HTR-8/SVneo (cell line): ENCODE measurements around the gene HSPBP1.

ENCODE experiments used
- DNase-seq: peaks from one replicate; pipeline ENCODE4 v3.0.0; 2011; ENCODE audit warnings: low spot score, mixed read lengths; ENCODE audit not compliant: insufficient read length
- FAIRE-seq: peaks from 2 replicates; lab custom pipeline; 2011; peaks lifted over from hg19 to GRCh38; lab: Jason Lieb, UNC

Gene HSPBP1

DNA sequence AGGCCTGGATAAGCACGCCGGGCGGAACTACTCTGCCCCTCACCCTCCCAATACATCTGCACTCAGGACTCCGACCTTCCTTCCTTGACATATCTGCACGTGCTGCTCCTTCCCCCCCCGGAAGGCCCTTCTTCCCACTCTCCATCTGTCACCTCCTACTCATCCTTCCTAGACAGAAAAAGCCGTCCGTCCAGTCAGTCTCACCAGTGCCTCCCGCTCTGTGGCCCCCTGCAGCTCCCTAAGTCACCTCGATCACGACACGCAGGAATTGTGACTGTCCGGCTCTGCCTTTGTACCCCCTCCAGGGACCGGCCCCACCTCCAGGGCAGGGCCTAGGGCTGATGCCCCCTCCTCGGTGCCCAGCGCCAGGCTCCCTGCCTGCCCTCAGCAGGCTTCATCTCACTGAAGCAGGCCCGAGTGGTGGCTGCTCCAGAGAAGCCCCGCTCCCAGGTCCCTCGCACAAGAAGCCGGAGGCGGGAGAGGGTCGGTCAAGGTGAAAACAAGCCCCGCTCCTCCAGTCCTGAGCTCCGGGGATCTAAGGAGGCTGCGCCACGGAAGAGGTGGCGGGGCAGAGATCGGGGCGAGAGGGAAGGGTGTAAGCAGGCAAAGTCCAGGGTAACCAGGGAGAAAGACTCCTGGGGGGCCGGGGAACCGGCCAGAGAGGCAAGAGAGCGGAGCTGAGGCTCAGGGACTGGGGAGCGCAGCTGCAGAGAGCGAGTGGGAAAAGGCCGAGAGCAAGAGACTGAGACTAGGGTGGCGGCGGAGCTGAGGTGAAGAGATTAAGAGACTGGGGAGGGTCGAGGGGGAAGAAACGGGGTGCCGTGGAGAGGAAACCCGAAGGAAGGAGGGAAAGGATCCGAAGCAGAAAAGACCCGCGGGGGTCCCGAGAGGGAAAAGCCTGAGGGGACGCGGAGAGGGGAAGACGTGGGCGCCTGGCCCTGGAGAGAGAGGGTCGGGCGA, 22.2 kb downstream of the HSPBP1 start:
- no peak for DNase-seq
- FAIRE-seq, result no peak

DNA sequence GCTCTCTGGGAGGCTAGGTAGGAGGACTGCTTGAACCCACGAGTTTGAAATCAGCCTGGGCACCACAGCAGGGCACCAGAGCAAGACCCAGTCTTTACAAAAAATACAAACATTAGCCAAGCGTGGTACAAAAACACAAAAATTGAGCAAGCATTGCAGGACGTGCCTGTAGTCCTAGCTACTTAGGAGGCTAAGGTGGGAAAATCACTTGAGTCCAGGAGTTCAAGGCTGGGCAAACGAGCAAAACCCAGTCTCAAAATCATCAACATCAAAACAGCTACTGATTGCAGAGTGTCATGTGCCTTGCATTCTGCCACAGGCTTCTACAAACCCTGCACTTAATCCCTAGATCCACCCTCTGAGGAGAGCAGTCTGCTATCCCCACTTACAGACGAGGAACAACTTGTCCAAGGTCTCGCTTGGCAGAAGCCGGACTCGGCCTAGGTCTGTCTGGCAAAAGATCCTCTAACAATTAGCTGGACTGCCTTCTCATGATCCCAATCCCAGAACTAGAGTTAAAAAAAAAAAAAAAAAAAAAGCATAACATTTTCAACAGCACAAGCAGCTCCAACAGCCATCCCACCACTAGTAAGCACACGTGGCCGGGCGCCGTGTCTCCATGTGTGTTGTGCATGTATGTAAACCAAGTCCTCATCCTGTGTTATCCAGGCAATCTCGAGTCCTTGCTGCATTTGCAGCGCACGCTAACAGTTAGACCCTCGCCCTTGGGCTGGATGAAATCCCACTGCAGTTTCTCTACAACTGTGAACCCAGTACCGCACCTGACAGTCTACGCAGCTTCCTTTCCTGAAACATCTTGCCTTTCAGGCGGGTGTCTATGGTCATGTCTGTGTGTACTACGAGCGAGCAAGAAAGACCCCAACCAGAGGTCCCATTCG, 23.1 kb downstream of the HSPBP1 start:
- no peak for DNase-seq
- no peak for FAIRE-seq

DNA sequence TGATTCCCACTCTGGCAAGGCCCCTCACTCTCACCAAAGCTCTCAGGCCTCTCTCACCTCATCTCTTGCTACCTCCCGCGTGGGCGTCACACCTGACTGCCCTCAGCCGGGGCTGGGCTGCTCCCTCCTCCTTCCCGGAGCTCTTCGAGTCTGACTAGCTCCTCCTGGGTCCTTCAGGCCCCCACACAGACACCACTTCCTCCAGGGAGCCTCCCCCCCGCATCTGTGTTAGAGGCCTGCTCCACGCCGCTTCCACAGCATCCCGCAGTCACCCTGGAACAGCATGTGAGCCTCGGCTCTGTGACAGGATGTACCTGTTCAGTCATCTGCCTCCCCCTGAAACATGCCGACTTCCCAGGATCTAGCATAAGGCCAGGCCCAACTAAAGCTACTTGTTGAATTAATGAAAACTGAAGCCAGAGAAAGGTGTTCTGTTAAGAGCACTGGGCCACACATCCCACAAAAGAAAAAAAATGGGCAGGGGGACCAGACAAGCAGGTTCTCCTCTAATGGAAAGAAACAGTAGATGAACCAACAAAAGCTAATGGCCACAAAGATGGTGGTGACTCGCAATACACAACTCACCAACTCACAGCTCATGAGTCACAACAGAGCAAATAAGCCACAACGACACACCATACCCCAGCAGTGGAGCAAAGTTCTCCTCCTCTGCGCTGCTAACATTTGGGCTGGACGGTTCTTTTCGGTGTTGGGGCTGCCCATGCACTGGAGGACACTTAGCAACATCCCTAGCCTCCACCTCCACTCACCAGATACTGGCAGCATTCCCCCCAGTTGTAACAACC, 24.1 kb downstream of the HSPBP1 start:
- FAIRE-seq (no peak), DNase-seq (no peak)

DNA sequence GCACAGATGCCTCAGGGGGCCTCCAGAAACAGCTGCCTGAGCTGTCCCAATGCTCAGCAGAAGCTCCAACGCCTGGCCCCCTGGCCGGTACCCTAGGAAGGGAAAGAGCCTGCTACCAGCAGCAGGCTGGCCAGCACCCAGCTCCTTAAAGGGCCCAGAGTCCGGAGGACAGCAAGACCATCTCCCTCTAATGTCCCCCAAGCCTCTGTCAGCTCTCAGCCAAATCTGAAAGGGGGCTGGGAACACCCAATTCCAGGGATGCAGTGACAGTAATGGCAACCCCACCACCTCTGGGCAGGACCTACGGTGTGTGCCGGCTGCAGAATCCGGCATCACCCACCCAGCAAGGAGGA, 25.3 kb downstream of the HSPBP1 start:
- no peak for DNase-seq
- FAIRE-seq, result no peak

DNA sequence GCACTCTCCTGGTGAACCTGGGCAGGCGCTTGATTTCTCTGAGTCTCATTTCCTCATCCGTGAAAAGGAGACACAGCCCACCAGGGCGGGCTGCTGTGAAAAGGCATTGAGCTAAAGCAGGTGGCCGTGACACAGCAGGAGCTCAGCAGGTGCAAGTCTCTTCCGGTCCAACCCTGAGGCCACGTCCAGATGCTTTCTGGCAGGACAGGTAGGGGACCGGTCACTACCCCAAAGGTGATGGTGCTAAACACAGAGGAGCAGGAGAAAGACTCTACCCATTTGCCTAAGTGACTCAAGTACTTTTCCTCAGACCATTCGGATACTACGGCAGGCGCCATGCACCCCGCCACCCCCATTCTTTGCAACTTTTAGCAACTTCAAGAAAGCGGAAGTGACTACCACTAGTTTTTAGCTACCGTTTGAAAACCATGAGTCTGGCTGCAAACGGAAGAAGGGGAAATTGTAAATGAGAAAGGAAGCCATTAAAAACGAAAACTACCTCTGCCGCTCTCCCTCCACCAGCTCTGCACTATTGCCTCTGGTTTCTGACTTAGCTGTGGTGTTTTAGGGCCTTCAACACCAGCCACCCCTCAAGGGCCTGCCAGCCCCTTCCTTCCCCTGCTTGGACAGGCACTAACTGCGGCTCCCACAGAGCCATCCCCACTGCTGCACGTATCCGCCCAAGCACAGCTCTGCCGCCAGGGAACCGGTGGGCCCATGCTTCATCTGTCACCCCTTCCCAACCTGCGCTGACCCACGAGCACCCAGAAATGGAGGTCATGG, 25.9 kb downstream of the HSPBP1 start:
- FAIRE-seq (no peak), DNase-seq (no peak)

DNA sequence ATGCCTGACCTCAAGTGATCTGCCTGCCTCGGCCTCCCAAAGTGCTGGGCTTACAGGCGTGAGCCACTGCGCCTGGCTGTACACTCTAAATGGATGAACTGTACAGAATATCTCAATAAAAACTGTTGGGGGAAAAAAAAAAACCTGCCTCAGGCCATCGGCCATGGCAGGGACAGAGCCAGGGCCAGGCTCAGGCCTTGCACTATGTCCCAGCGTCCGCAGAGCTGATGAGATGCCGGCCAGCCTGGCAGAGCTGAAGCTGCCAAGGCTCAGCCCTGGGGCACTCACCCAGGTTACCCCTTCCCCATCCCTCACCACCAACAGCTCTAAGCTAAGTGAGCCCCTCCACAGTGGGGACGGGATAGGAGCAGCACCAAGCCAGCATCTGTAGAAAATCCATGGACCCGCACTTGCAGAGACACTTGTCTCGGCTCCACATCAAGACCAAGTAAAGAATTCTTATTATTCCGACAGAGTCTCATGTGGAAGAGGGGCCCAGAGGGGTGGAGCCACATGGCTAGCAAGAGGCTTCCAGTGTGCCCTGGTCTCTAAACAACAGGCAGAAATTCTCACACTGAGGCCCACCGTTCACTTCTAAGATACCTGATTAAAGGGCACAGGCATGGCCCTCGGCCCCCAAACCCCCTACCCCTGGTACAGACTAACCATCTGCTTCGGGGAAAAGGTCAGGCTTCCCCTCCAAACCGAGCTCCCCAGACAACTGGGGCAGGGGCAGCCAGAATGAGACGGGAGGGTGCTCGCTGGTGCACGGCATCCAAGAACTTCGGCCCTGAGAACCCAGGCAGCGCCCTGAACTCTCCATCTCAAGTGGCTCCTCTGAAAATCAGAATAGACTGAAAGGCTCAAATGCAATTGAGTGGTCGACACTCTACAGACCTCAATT, 26.9 kb downstream of the HSPBP1 start:
- DNase-seq (no peak), FAIRE-seq (no peak)

DNA sequence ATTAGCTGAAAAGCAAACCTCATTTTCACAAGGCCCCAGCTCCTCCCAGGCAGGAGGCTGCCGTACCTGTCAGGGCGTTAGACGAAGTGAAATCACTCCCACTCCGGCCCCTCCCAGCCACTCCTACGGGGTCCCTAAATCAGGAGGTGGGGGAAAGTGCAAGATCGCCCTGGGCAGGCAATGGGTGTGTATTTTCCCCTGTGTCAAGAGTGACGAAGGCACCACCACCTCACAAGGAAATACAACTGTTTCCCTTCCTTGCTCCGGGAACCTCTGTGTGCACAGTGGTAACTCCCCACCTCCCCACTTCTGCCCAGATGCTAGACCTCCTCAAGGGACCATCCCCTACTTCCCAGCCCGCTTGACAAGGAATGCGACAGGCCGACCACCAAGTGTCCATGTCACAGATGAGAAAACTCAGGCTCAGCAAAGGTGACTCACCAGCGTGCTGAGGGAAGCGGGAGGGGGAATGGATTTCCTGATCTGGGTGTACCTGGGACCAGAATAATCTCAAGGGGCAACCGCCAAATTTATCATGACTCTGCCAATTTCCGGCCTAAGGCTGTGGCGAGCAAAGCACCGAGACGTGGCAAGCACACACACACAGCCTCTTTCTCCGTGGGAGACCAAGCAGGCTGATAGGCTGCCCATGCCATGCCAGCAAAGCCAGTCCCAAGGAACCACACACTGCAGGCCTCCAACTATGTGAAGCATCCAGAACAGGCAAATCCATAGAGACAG, 28.4 kb downstream of the HSPBP1 start:
- FAIRE-seq (no peak), DNase-seq (no peak)

DNA sequence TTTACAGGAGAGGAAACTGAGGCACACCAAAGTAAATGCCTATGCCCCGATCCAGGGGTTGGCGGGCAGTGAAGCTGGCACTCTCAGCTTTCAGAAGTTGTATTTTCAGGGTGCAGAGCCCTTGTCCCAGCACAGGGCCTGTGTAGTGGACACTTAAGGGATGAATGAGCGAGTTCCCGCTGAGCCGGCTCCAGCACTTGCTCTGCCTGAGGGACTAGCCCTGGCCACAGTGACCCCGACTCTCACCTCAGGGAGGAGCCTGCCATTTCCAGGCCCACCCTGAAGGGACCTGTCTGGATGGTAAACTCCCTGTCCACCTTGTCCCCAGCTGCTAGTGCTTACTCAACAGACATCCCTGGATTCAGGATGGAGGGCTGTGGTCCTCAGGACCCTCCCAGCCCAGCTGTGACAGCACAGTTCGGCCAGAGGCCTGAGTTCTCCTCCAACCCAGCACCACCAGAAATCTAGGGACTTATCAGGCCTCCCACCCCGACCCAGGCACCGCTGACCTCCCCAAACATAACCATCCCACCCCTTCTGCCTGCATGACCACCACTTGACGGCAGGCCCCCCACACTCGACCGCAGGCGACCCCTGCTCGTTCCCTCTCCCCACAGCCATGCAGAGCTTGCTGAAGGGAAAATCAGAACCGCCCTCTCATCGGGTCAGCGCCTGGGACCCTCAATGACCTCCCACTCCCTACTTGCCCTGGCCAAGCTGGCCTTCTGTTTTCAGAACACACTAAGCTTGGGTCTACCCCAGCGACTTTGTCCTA, 29.5 kb downstream of the HSPBP1 start:
- no peak for DNase-seq
- FAIRE-seq, result no peak

DNA sequence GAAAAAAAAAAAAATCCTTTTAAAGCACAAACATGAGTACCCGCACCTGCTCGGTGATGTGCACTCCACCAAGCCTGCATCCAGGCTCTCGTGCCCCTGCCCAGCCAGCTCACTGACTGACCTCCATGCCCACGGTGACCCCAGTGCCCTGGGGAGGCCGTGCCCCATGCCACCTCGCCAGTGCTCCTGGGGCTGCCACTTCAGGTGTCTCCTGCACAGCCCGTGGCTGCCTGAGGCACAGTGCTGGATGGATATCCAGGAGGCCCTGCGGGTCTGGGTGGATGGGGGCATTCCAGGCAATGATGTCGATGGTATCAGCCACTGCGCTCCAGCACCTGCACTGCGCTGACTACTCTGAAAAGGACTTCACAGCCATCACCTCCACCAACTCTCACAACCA, 30.1 kb downstream of the HSPBP1 start:
- FAIRE-seq (no peak), DNase-seq (no peak)

DNA sequence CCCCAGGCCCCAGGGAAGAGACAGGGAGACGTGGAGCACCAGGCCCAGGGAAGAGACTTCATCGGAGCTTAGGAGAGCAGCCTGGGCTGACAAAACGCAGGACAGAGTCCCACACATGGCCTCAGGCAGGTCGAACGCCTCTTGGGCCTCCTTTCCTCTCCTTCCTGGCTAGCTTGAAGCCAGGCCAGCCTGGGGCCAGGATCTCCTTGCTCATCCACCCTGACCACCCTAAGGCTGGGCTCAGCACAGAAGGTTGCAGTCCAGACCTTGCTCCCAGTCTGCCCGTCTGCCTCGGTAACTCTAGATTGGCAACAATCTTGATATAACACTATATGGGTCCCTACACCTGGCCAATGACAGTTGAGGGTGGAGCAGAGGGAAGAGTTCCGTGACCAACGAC, 31.2 kb downstream of the HSPBP1 start:
- FAIRE-seq (no peak), DNase-seq (no peak)

DNA sequence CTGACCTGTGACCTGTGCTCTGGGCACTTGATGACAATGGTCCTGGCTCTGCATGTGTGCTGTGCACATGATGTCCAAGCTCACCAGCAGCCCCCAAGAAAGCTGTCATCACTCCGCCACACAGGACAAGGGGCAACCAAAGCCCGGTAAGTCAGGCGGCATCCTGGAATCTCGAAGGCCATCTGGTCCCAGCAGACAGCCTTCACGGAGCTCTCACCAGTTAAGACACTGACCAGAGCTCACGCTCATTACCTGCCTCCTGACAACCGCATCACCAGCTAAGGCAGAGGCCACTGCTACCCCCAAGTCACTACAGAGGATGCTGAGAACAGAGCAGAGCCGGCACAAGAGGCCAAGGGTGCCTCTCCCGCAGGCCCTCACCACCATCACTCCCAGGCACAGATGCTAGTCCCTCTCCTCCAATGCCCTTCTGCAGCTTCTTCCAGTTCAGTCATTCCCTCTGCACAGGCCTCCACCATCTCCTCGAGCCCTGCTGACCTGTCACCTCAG, 31.7 kb downstream of the HSPBP1 start:
- FAIRE-seq (no peak), DNase-seq (no peak)

DNA sequence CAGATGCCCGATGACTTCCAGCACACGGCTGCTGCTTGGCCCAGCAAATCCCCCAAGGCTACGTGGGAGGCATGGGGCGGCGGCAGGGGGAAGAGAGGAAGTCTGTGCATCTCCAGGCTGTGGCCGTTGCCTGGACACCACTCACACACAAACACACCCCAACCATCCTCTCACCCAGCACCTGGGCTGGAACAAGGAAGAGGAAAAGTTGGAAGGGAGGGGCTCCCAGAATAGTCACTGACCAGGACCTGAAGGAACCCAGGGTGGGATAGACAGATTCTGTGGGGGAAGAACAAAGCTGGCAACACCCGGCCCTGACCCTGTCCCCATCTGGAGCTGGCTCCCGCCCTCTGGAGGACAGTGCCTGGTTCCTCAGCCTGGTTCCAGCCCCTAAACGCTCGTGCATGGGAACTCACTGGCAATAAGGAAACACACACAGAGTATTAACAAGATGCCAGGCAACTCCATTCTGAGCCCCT, 32.2 kb downstream of the HSPBP1 start:
- DNase-seq (no peak), FAIRE-seq (no peak)

DNA sequence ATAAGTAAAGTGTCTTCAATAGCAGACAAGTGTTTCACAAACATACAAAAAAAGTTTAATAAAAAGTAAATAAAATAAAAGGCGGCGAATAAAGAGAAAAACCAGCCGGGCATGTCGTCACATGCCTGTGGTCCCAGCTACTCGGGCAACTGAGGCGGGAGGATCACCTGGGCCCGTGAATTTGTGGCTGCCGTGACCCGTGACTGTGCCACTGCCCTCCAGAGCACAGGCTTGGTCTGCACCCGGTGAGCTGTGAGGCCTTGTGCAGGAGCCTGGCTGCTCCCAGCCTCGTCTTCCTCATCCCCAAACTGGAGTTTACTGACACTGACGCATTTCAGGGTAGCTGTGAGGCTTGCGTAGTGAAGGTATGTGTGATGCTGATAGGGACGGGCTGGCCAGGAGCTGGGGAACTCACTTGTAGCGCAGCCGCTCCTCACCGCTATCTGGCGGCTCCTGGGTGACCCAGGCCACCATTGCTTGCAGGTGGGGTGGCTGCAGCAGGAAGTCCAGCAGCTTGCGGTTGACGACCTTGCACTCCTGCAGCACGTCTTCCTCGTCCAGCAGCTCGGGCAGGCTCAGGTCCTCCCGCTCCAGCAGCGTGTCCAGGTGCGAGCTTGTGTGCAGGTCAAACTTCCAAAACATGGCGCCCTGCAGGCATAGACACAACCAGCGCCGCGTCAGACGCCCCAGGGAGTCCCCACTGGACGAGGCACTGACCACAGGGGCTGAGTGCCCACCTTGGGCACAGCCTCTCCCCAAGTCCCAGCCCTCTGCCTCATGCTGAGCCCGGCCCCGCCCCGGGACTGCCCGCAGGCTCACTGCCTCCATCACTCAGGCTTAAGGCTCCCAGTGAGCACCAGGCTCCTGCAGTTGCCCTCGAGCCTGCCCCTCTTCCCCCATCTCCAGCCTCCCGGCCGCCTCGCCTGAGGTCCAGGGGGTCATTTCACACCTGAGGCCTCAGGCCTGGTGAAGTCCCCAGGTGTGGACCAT, 33.2 kb downstream of the HSPBP1 start:
- DNase-seq, result no peak

DNA sequence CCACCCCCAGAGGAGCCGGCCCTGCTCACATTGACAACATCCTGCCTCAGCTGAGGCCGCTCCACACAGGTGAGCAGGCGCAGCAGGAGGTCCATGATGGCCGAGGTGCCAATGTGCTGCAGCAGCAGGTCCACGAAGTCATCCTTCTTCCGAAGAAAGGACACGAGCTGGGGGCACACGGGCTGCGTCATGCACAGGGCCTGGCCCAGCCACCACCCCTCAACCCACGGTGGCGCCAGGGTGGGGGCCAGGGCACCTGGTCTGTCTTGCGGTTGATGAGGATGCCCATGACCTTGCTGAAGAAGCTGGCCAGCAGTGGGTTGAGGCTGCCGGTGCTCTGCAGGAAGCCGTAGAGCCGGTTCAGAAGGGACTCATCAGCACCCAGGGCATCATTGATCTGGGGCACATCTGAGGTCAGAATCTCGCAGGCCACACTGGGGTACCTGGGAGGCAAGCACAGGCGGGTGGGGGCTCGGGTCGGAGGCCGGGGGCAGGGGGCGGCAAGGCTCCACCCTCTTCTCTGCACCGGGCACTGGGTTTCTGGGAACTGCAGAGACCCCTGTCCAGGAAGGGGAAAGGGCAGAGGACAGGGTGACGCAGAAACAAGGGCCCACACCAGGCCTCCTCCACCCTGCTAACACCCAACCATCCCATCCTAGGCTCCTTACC, 34.5 kb downstream of the HSPBP1 start:
- no peak for DNase-seq
- FAIRE-seq, result no peak

More for the DNA sequence above, 33.2 kb downstream of the HSPBP1 start:
- no peak for FAIRE-seq

DNA sequence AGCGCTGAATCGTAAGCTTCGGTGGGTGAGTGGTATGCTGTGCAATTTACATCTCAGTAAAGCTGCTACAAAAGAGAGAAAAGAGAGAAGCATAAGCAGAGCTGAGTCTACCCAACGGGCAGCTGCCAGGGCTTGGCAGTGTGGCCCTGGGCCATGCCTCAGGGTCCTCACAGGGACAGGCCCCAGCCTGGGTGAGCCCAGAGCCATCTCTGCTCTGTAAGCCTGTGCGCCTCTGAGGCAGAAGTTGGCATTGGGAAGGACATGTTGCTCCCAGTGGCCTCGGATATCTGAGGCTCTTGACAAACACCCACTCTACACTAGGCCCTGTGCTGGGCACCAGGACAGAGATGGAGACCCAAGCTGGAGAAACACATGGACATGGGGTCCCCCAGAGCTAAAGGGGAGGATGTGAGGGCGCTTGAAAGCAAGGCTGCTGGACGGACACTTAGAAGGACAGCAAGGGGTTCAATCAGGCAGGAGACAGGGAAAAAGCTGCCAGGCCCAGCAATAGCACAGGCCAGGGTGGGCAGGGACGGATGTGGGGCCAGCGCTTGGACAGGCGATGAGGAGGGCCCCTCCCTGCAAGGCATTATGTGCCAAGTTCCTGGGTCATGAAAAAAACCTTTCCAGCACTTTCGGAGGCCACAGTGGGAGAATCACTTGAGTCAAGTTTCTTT, 35.8 kb downstream of the HSPBP1 start:
- DNase-seq, result no peak
- FAIRE-seq, result no peak
